ENCODE data around the gene COL11A2.

Gene COL11A2

DNA sequence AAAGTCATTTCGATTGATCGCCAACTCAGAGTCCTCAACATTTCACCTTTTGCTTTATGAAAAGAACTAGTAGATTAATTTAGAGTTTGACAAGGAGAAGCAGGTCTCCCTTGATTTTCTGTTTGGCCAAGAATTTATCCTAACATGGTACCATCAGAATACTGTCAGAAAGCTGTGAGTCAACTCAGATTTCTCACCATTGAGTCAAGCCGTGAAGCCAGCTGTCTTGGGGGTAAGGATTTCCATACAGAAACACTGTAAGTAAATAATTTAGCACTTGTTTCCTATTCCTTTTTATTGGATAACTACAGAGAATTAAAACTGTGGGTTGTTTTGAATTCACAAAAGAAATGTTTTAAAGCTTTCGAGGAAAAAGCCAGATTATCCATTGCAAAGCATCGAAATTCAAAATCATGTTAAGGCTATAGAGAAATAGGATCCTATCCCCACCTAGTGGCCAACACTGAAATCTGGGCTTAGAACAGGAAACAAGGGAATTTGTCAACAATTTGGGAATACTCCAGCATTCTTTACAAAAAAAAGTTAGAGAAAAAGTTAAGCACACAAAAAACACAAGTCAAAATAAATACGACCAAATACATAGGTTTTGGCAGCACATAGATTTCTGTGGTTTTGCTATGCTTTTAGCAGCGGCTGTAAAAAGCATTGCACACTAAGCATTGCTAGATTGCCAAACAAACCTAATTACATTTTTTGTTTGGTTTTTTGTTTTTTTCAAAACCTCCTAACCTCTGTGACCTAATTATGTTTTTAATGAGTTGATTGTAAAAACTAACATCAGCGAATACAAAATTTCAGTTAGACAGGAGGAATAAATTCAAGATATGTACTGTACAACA, 44.2 kb downstream of the COL11A2 start:
- DNase-seq: peak; percentile 10

GRCh38 chr6:33144373-33144772, 47.9 kb downstream of the COL11A2 start:
- peak; percentile 96 for DNase-seq

- DNase-seq: peak; percentile 66
Measured at GRCh38 chr6:33143113-33143770, 49.0 kb downstream of the COL11A2 start.

DNA sequence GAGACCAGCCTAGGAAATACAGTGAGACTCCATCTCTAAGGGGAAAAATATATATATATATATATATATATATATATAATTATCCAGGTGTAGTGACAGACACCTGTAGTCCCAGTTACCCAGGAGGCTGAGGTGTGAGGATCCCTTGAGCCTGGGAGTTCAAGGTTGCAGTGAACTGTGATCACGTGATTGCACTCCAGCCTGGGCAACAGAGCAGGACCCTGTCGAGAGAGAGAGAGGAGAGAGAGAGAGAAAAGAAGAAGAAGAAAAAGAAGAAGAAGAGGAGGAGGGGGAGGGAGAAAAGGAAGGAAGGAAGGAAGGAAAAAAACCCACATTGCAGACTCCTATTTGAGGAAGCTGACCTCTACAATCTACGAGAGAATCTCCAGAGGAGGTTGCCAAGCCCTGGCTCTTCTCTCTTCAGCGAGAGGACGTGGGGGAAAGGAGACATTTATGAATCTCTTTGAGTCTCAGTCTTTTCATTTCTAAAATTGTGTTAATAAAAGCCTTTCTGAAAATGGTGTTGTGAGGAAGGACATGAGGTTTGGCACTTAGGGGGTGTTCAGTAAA, 49.7 kb downstream of the COL11A2 start:
- DNase-seq: peak; percentile 45

GRCh38 chr6:33140556-33140955, 51.7 kb downstream of the COL11A2 start:
- no peak for DNase-seq

GRCh38 chr6:33139596-33140206, 52.6 kb downstream of the COL11A2 start:
- DNase-seq: peak; percentile 59

GRCh38 chr6:33136310-33136900, 55.9 kb downstream of the COL11A2 start:
- DNase-seq: no peak

DNA sequence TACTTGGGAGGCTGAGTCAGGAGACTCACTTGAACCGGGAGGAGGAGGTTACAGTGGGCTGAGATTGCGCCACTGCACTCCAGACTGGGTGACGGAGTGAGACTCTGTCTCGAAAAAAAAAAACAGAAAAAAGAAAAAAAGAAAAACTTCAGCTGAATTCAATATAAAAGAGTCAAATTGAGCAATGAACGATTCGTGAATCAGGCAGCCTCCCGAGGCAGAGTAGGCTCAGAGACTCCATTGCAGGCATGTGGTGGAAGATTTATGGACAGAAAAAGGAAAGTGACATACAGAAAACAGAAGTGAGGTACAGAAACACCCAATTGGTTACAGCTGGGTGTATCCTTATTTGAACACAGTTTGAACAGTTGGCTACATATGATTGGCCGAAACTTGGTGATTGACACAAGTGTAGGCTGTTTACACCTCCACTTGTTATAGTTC, 60.2 kb downstream of the COL11A2 start:
- peak; percentile 90 for DNase-seq

DNA sequence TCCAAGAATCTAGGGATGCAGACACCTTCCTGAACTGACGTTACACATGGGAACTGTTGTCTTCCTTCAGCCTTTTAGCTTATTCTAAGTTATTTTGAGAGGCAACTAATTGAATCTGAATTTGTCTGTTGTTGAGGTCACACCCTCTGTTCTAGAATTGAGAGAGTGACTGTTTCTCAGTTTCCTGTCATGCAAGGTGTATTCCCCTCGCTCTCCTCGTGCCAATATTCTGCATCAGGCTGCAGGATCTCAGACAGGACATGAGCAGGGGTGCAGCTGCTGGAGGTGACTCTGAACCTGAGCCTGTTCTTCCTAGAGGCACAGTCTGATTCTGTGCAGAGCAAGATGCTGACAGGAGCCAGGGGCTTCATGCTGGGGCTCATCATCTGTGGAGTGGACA, 63.9 kb downstream of the COL11A2 start:
- DNase-seq: no peak

GRCh38 chr6:33126101-33126714, 66.1 kb downstream of the COL11A2 start:
- peak; percentile 35 for DNase-seq

- DNase-seq: no peak
Measured at GRCh38 chr6:33124947-33125346, 67.3 kb downstream of the COL11A2 start.

DNA sequence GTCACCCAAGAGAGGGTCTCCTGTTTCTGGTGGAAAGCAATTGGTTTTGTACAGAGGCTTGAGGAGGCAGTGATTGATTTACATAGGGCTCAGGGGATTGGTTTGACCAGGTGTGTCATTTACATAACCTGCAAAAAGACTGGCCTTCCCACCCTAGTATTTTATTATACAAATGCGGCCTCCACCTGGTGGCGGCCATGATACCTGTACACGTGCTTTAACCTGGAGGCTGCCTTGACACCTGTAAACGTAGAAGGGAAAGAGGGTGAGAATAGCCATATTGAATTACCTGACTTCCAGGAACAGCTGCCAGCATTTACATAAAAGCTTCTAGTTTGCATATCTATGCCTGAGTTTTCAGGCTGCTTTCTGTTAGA, 67.8 kb downstream of the COL11A2 start:
- no peak for DNase-seq

- peak; percentile 34 for DNase-seq
Measured at GRCh38 chr6:33123732-33124524, 68.3 kb downstream of the COL11A2 start.

GRCh38 chr6:33123181-33123580, 69.1 kb downstream of the COL11A2 start:
- DNase-seq: no peak

DNA sequence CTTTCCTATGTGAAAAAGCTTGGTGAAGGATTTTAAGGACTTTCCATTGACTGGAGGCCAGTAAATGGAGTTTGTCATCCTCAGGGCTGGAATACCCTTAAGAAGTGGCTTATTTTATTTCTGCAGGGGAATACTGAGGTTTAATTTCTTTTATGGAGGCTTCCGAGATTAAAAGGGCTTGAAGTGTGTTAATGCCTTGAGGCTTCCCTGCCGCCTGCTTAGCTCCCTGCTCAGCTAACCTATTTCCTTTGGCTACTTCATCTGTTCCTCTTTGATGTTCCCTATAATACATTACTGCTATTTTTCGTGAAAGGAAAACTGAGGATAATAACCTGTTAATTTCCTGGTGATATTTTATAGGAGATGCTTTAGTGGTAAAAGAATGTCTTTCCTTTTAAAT, 72.3 kb downstream of the COL11A2 start:
- DNase-seq: no peak

DNA sequence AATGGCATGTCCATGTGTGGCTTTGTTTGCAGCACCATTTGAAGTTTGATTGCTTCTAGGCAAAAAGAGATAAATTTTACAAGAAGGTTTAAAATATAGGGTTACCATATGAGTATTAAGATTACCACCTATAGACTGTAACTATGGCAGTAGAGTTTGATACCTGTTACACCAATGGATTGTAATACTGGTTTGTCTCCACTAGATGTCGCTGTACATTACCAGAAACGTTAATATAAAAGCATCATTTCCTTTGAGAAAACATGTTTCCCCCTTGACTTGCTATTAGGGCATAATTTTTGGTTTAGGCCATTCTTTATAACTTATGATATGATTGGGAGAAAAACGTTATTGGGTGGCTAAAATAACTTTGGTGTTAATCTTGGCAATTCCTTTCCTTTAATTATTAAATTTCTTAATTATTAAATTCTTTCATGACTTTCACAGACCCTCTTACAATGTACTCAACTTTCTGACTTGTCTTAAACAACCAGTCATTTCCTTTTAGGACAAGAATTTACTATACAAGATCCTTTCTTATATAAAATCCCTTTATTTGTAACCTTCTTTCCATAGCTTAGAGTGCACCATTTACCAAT, 73.6 kb downstream of the COL11A2 start:
- DNase-seq: peak; percentile 59

- peak; percentile 20 for DNase-seq
Measured at GRCh38 chr6:33117811-33118277, 74.4 kb downstream of the COL11A2 start.

GRCh38 chr6:33116841-33117711, 75.2 kb downstream of the COL11A2 start:
- DNase-seq: no peak

DNA sequence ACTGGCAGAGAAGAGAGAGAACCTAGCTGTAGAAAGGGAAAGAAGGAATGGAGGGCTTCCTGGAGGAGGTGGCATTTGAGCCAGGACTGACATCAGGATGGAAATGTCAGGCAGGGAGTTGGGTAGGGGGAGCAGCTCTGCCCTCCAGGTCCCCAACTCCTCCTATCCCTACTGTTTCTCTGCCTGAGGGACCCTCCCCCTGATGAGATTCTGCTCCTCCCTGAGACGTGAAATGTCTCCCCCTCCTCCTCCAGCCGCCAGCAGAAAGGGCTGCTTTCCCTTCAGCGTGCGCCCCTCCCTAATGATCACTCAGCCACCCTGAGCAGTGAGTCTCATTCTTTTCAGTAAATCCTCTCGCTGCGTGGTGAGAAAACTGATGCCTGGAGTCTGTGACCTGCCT, 75.8 kb downstream of the COL11A2 start:
- DNase-seq: no peak

GRCh38 chr6:33114406-33114805, 77.9 kb downstream of the COL11A2 start:
- DNase-seq: peak; percentile 98

All from MV-4-11 (cell line).